ENCODE data around the gene SLC6A19.

SLC6A19 gene

DNA sequence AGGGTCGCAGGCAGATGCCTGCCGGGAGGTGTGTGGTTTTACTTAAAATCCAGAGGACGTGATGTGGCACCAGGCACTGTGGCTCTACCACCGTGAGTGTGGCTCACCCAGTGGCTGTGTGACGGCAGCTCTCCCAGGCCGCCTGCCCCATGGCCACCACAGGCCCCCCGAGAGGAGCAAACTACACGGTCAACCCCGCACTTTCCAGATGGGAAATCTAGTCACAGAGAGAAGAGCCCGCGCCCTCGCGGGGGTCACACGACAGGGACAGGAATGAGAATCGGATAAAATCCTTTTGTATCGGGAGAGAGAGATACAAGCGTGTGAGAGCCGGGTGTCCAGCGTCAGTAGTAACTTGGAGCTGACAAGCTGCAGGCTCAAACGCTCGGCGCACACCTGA is 69.0 kb downstream of the SLC6A19 start:
- Histone ChIP-seq H3K36me3 (no peaks in the 10 kb centered on the region), H3K27me3 (no peaks in the 10 kb centered on the region), H3K4me1 (no peaks in the 10 kb centered on the region), H3K4me3 (ENCODE audit: low read depth, low read length) (no peak overlapping the region), H3K9me3 (no peaks in the 10 kb centered on the region)
- DNase-seq, result no peak
- TF ChIP-seq CTCF (IDR thresholded peaks at IDR 0.05; ENCODE audit: low read depth, low read length), result no peak

DNA sequence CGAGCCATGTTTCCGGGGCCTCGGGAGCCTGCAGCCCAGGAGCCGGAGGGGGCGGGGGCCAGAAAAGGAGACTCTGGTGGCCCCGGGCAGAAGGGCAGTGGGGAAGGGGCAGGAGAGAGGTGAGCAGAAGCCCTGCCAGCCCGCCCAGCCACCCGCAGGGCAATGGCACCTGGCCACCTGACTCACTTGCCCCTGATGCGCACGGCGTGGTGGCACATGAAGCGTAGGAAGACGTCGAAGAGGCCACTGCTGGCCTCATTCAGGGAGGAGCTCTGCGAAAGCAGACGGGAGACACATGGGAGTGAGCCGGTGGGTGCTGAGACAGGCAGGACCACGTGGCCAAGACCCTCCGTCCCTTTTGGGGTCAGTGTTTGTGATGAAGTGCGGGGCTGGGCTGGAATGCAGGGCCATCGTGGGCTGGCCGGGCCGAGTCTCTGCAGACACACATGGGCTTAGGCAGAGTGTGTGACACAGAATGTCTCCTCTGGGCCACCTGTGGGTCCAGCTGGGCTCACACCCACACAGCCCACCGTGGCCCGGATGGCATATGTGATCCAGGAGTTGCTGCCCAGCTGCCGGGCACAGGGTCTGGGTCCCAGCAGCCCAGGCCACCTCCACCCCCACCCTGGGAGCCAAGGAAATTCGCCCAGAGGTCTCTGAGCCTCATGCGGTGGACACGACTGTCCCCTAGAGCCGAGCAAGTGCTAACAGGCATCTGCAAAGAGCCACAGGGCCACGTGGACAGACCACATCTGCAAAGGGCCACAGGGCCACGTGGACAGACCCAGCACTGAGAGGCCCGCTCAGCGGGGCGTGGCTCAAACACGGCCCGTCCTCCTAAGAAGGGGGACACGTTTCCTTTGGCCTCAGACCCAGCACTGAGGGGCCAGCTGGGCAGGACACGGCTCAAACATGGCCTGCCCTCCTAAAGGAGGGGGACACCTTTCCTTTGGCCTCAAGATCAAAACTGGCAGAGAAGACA is 69.8 kb downstream of the SLC6A19 start:
- no peak for DNase-seq
- Histone ChIP-seq H3K4me3 (ENCODE audit: low read depth, low read length) (no peak overlapping the region), H3K9me3 (no peaks in the 10 kb centered on the region), H3K27me3 (no peaks in the 10 kb centered on the region), H3K4me1 (no peaks in the 10 kb centered on the region), H3K36me3 (no peaks in the 10 kb centered on the region)
- no peak for TF ChIP-seq CTCF (IDR thresholded peaks at IDR 0.05; ENCODE audit: low read depth, low read length)

GRCh38 chr5:1272201-1272600 is 70.8 kb downstream of the SLC6A19 start:
- DNase-seq, result no peak
- Histone ChIP-seq H3K36me3 (no peaks in the 10 kb centered on the region), H3K4me3 (ENCODE audit: low read depth, low read length) (no peak overlapping the region), H3K9me3 (no peaks in the 10 kb centered on the region), H3K4me1 (no peaks in the 10 kb centered on the region), H3K27me3 (no peaks in the 10 kb centered on the region)
- no peak for TF ChIP-seq CTCF (IDR thresholded peaks at IDR 0.05; ENCODE audit: low read depth, low read length)

DNA sequence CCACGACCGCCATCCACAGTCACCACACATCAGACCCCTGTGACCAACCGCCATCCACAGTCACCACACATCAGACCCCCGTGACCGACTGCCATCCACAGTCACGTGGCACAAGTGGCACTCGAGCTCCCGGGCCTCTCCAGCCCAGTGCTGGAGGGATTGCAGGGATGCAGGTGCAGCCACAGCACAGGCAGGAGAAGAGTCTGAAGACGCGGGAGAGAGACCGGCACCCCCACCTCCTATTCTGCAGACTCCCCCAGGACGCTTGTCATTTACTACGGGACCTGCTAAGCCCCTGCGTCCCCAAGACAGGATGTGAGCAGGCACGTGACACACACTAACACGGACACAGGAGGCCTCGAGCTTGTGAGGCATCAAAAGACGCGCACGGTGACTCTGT is 72.3 kb downstream of the SLC6A19 start:
- DNase-seq, result no peak
- TF ChIP-seq CTCF (IDR thresholded peaks at IDR 0.05; ENCODE audit: low read depth, low read length), result no peak
- Histone ChIP-seq H3K9me3 (no peaks in the 10 kb centered on the region), H3K4me1 (no peaks in the 10 kb centered on the region), H3K36me3 (no peaks in the 10 kb centered on the region), H3K4me3 (ENCODE audit: low read depth, low read length) (no peak overlapping the region), H3K27me3 (no peaks in the 10 kb centered on the region)

DNA sequence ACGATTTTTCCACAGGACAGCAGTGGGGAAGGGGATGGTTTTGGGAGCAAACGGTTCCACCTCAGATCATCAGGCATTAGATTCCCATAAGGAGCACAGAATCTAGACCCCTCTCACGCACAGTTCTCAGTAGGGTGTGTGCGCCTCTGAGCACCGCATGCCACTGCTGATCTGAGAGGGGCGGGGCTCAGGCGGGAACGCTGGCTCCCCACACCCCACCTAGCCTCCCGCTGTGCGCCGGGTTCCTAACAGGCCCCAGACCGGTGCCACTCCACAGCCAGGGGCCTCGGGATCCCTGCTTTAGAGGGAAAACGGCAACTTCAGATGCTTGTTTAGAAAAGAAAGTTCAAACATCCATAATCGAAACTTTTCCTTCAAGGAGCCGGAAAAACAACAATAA is 73.1 kb downstream of the SLC6A19 start:
- H3K9me3 ChIP-seq, result no peaks in the 10 kb centered on the region
- H3K36me3 ChIP-seq, result no peaks in the 10 kb centered on the region
- H3K27me3 ChIP-seq, result no peaks in the 10 kb centered on the region

More for the DNA sequence above, 73.1 kb downstream of the SLC6A19 start:
- Histone ChIP-seq H3K4me3 (ENCODE audit: low read depth, low read length) (no peak overlapping the region), H3K4me1 (no peaks in the 10 kb centered on the region)
- no peak for TF ChIP-seq CTCF (IDR thresholded peaks at IDR 0.05; ENCODE audit: low read depth, low read length)
- DNase-seq, result no peak
